ENCODE measurements around the gene ORC6. TPM values are rescaled to one million over a fixed set of nuclear protein-coding genes. Genes with fewer than 3 reads are reported as not detected.
"Not testable (repeated sequence)": the region's sequence is repeated elsewhere in the genome, so short reads cannot be mapped to it uniquely, and the experiment has no call there.

Gene ORC6
- 10 to 100 TPM; 17.4 to 20.8 (median 18.3) TPM for polyA plus RNA-seq (ENCODE audit: insufficient read length in 3 of 3)

GRCh38 chr16:46689365-46690280 lies at the start of gene ORC6:
Gene ORC6 (plus strand): TSS chr16:46689659. CDS start chr16:46689706, 47 bp downstream.
- DNase-seq (ENCODE audit: low read depth in 3 of 3, low spot score in 2 of 3): peak; percentile 95 to 97 (median 95)

GRCh38 chr16:46648656-46649055 lies 40.8 kb upstream of the ORC6 start:
- DNase-seq (ENCODE audit: low read depth in 3 of 3, low spot score in 2 of 3): no peak

GRCh38 chr16:46649588-46650253 lies 39.7 kb upstream of the ORC6 start:
- no peak for DNase-seq (ENCODE audit: low read depth in 3 of 3, low spot score in 2 of 3)

- no peak for DNase-seq (ENCODE audit: low read depth in 3 of 3, low spot score in 2 of 3)
These were observed 39.2 kb upstream of the ORC6 start for GRCh38 chr16:46650254-46650623.

- DNase-seq (ENCODE audit: low read depth in 3 of 3, low spot score in 2 of 3): no peak
These were observed 38.2 kb upstream of the ORC6 start for GRCh38 chr16:46651305-46651704.

GRCh38 chr16:46658925-46659324 lies 30.5 kb upstream of the ORC6 start:
- DNase-seq (ENCODE audit: low read depth in 3 of 3, low spot score in 2 of 3): no peak

GRCh38 chr16:46662123-46662522 lies 27.3 kb upstream of the ORC6 start:
- DNase-seq (ENCODE audit: low read depth in 3 of 3, low spot score in 2 of 3): no peak

GRCh38 chr16:46673320-46674013 lies 16.0 kb upstream of the ORC6 start:
- no peak for DNase-seq (ENCODE audit: low read depth in 3 of 3, low spot score in 2 of 3)

GRCh38 chr16:46677943-46678342 lies 11.5 kb upstream of the ORC6 start:
- not testable (repeated sequence) for DNase-seq (ENCODE audit: low read depth in 3 of 3, low spot score in 2 of 3)

- DNase-seq (ENCODE audit: low read depth in 3 of 3, low spot score in 2 of 3): not testable (repeated sequence)
These were observed 7.6 kb upstream of the ORC6 start for GRCh38 chr16:46681867-46682266.

- no peak for DNase-seq (ENCODE audit: low read depth in 3 of 3, low spot score in 2 of 3)
These were observed 2.5 kb upstream of the ORC6 start for GRCh38 chr16:46686815-46687473.

GRCh38 chr16:46687486-46687885 lies 2.0 kb upstream of the ORC6 start:
- DNase-seq (ENCODE audit: low read depth in 3 of 3, low spot score in 2 of 3): no peak

GRCh38 chr16:46688101-46688653 lies 1.3 kb upstream of the ORC6 start:
- peak in 2 of 3 donors; percentile 15 to 33 for DNase-seq (ENCODE audit: low read depth in 3 of 3, low spot score in 2 of 3)

GRCh38 chr16:46688654-46689364 lies 650 bp upstream of the ORC6 start, which contains the start of gene VPS35:
Gene VPS35 (minus strand): TSS chr16:46689178. CDS start chr16:46689133, 45 bp downstream.
- peak in 2 of 3 donors; percentile 96 to 98 for DNase-seq (ENCODE audit: low read depth in 3 of 3, low spot score in 2 of 3)

GRCh38 chr16:46690281-46691178 lies 1.1 kb downstream of the ORC6 start:
- DNase-seq (ENCODE audit: low read depth in 3 of 3, low spot score in 2 of 3): peak in 1 of 3 donors; percentile 12

- no peak for DNase-seq (ENCODE audit: low read depth in 3 of 3, low spot score in 2 of 3)
These were observed 2.3 kb downstream of the ORC6 start for GRCh38 chr16:46691726-46692125.

GRCh38 chr16:46693598-46693997 lies 4.1 kb downstream of the ORC6 start:
- no peak for DNase-seq (ENCODE audit: low read depth in 3 of 3, low spot score in 2 of 3)

GRCh38 chr16:46695937-46696336 lies 6.5 kb downstream of the ORC6 start:
- DNase-seq (ENCODE audit: low read depth in 3 of 3, low spot score in 2 of 3): no peak

- no peak for DNase-seq (ENCODE audit: low read depth in 3 of 3, low spot score in 2 of 3)
These were observed 7.5 kb downstream of the ORC6 start for GRCh38 chr16:46696957-46697356.
